ENCODE results near the gene MAPK11. TPM values are rescaled to one million over a fixed set of nuclear protein-coding genes. Genes with fewer than 3 reads are reported as not detected.
A peak's percentile ranks its signal among the peaks of the same experiment; 100 is the strongest.

Gene MAPK11
- total RNA-seq, 1 donor from 2014 or later = 131 TPM

GRCh38 chr22:50301581-50301991 lies 31.4 kb upstream of the MAPK11 start:
- H3K27me3 Mint-ChIP-seq (ENCODE audit: unreplicated experiment) = peaks cover 6% of the 10 kb centered on the region

DNA sequence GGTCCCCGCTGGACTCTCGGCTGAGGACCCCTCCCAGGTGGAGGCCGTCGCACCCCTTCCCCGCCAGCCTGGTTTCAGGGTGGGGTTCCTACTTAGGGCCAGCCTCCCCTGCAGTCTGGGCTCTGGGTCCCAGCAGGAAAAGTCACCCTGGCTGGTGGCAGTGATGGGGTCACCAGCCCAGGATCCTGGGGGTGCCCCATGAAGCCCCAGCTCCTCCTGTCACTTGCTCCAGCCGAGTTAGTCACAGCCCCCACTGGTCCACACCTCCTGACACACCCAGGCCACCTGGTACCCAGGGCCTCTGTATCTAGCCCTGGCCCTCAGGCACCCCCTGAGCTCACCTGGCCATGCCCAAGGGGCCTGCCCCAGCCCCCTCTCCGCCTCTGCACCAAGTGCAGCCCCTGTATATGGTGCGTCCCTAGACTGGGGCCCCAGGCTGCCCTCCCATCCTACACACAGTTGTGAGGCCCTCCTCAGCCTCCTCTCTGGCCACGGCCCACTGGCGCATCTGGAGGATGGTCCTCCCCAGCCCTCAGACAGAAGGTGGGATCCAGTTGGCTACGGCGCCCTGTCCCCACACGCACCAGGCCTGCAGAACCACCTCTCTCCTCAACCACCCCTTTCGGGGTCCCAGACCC lies 30.6 kb upstream of the MAPK11 start:
- no peak for DNase-seq
- Mint-ChIP-seq H3K27me3 (ENCODE audit: unreplicated experiment) (peaks cover 4% of the 10 kb centered on the region), H3K27ac (ENCODE audit: unreplicated experiment) (no peak overlapping the region), H3K4me1 (ENCODE audit: low read depth, unreplicated experiment) (no peaks in the 10 kb centered on the region), H3K9me3 (ENCODE audit: unreplicated experiment) (peaks cover 4% of the 10 kb centered on the region), H3K36me3 (ENCODE audit: unreplicated experiment) (no peaks in the 10 kb centered on the region), H3K4me3 (ENCODE audit: unreplicated experiment) (peak overlapping the region; percentile 63)
- TF ChIP-seq, protein P1, sequence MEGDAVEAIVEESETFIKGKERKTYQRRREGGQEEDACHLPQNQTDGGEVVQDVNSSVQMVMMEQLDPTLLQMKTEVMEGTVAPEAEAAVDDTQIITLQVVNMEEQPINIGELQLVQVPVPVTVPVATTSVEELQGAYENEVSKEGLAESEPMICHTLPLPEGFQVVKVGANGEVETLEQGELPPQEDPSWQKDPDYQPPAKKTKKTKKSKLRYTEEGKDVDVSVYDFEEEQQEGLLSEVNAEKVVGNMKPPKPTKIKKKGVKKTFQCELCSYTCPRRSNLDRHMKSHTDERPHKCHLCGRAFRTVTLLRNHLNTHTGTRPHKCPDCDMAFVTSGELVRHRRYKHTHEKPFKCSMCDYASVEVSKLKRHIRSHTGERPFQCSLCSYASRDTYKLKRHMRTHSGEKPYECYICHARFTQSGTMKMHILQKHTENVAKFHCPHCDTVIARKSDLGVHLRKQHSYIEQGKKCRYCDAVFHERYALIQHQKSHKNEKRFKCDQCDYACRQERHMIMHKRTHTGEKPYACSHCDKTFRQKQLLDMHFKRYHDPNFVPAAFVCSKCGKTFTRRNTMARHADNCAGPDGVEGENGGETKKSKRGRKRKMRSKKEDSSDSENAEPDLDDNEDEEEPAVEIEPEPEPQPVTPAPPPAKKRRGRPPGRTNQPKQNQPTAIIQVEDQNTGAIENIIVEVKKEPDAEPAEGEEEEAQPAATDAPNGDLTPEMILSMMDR (IDR thresholded peaks at IDR 0.05; ENCODE audit: partially characterized antibody, unreplicated experiment) = no peak

More at GRCh38 chr22:50301581-50301991, 31.4 kb upstream of the MAPK11 start:
- no peak overlapping the region for H3K4me3 Mint-ChIP-seq (ENCODE audit: unreplicated experiment)
- no peak for DNase-seq
- H3K27ac Mint-ChIP-seq (ENCODE audit: unreplicated experiment) = no peak overlapping the region
- no peaks in the 10 kb centered on the region for H3K4me1 Mint-ChIP-seq (ENCODE audit: low read depth, unreplicated experiment)
- TF ChIP-seq, protein P1 (IDR thresholded peaks at IDR 0.05; ENCODE audit: partially characterized antibody, unreplicated experiment) = no peak
- peaks cover 4% of the 10 kb centered on the region for H3K9me3 Mint-ChIP-seq (ENCODE audit: unreplicated experiment)
- no peaks in the 10 kb centered on the region for H3K36me3 Mint-ChIP-seq (ENCODE audit: unreplicated experiment)

DNA sequence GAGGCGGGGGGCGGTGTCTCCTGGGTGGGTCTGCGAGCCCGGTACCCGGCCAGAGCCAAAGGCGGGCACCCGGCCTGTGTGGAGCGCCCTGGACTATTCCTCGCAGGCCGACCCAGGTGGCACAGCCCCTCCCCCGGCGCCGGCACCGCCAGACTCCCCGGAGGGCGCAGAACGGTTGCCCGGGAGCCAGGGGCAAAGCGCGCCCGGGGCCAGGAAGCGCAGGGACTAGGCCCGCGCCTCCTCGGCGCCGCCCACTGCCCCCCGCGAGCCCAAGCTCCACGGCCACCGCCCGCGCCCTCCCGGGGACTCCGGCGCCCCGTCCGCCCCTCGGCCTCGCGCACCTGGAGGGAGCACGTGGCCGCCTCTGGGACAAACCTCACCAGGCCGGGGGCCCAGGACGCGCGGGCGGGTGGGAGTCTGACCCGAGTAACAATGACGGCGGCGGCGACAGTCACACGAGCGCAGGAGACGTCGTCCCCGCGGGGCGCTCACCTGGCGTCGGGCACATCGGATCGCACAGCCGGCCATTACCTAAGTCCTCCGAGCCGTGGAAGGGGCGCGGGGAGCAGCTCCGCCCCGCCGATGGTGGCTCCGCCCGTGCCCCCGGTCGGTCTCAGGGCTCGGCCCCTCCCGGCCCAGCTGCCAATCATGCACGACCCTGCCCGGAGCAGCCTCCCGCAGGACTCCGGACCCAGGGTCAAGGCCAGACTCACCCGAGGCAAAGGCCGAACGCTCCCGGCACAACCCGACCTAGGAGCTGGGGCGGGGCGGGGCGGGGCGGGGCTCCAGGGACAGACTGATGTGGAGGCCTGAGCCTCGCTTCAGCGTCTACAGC lies 29.8 kb upstream of the MAPK11 start:
- Mint-ChIP-seq H3K27ac (ENCODE audit: unreplicated experiment) (no peak overlapping the region), H3K4me3 (ENCODE audit: unreplicated experiment) (no peak overlapping the region), H3K27me3 (ENCODE audit: unreplicated experiment) (peaks cover 4% of the 10 kb centered on the region), H3K9me3 (ENCODE audit: unreplicated experiment) (peaks cover 4% of the 10 kb centered on the region), H3K4me1 (ENCODE audit: low read depth, unreplicated experiment) (no peaks in the 10 kb centered on the region), H3K36me3 (ENCODE audit: unreplicated experiment) (no peaks in the 10 kb centered on the region)
- DNase-seq = peak; percentile 80
- TF ChIP-seq, protein P1 (IDR thresholded peaks at IDR 0.05; ENCODE audit: partially characterized antibody, unreplicated experiment) = no peak

GRCh38 chr22:50298937-50299784 lies 29.0 kb upstream of the MAPK11 start:
- H3K4me3 Mint-ChIP-seq (ENCODE audit: unreplicated experiment) = no peak overlapping the region
- H3K27me3 Mint-ChIP-seq (ENCODE audit: unreplicated experiment) = peaks cover 4% of the 10 kb centered on the region
- no peaks in the 10 kb centered on the region for H3K4me1 Mint-ChIP-seq (ENCODE audit: low read depth, unreplicated experiment)
- no peak for DNase-seq
- H3K36me3 Mint-ChIP-seq (ENCODE audit: unreplicated experiment) = no peaks in the 10 kb centered on the region
- TF ChIP-seq, protein P1 (IDR thresholded peaks at IDR 0.05; ENCODE audit: partially characterized antibody, unreplicated experiment) = no peak
- H3K27ac Mint-ChIP-seq (ENCODE audit: unreplicated experiment) = no peak overlapping the region
- H3K9me3 Mint-ChIP-seq (ENCODE audit: unreplicated experiment) = peaks cover 4% of the 10 kb centered on the region

Measured in glutamatergic neuron (in vitro differentiated cells).